NCI-H1930 (cell line): Measurements from ENCODE around the gene GALNT18.

Experiments
- DNase-seq, 2 experiments: peaks; one replicate each; lab custom pipeline; 2025; lab: John Stamatoyannopoulos, UW

Gene GALNT18

GRCh38 chr11:11587122-11587521 is 34.7 kb downstream of the GALNT18 start:
- no peak for DNase-seq

GRCh38 chr11:11586465-11586864 is 35.3 kb downstream of the GALNT18 start:
- no peak for DNase-seq

- DNase-seq = no peak
These were observed 36.9 kb downstream of the GALNT18 start for GRCh38 chr11:11584937-11585336.

GRCh38 chr11:11584530-11584810 is 37.3 kb downstream of the GALNT18 start:
- DNase-seq = no peak

- DNase-seq = no peak
These were observed 37.8 kb downstream of the GALNT18 start for GRCh38 chr11:11583801-11584529.

- DNase-seq = no peak
These were observed 39.6 kb downstream of the GALNT18 start for GRCh38 chr11:11582011-11582701.

- DNase-seq = no peak
These were observed 40.3 kb downstream of the GALNT18 start for GRCh38 chr11:11581481-11581880.

- no peak for DNase-seq
These were observed 40.9 kb downstream of the GALNT18 start for GRCh38 chr11:11580841-11581411.

- no peak for DNase-seq
These were observed 41.8 kb downstream of the GALNT18 start for GRCh38 chr11:11580012-11580411.

- no peak for DNase-seq
These were observed 42.5 kb downstream of the GALNT18 start for GRCh38 chr11:11579012-11579988.

GRCh38 chr11:11577932-11578911 is 43.6 kb downstream of the GALNT18 start:
- DNase-seq = no peak

GRCh38 chr11:11577251-11577855 is 44.5 kb downstream of the GALNT18 start:
- no peak for DNase-seq

GRCh38 chr11:11574373-11575287 is 47.2 kb downstream of the GALNT18 start:
- DNase-seq = no peak

GRCh38 chr11:11572386-11572785 is 49.4 kb downstream of the GALNT18 start:
- DNase-seq = no peak

GRCh38 chr11:11571893-11572292 is 49.9 kb downstream of the GALNT18 start:
- no peak for DNase-seq

- DNase-seq = no peak
These were observed 51.0 kb downstream of the GALNT18 start for GRCh38 chr11:11570823-11571222.

- no peak for DNase-seq
These were observed 51.8 kb downstream of the GALNT18 start for GRCh38 chr11:11569936-11570491.

- no peak for DNase-seq
These were observed 53.1 kb downstream of the GALNT18 start for GRCh38 chr11:11568651-11569229.
